Heart right ventricle (tissue), 16 donors: Measurements from ENCODE around the gene RNF148. TPM values are rescaled to one million over a fixed set of nuclear protein-coding genes. Genes with fewer than 3 reads are reported as not detected.

Source experiments
- ATAC-seq, 8 donors: fragments of 200-7000 bp; cut with Tn5 transposase; one replicate each; pipeline ENCODE4 v1.9.1; 2020; ENCODE audit warnings: mild to moderate bottlenecking in 8 of 8, moderate library complexity in 8 of 8, moderate number of reproducible peaks in 1 of 8
- DNase-seq, 2 donors: peaks; one replicate each; pipeline ENCODE4 v3.0.0-alpha.2; 2020
- H3K27ac ChIP-seq, 10 donors: fragments of 200-600 bp; sonication (generic) in 2 of 10; one replicate each; pipeline versions ENCODE4 v1.5.0 to v1.8.0; 2020 to 2022; ENCODE audit warnings: mild to moderate bottlenecking in 3 of 10
- H3K27me3 ChIP-seq, 7 donors: fragments of 200-600 bp; one replicate each; pipeline ENCODE4 v1.8.0; 2021 to 2022; ENCODE audit warnings: mild to moderate bottlenecking in 2 of 7
- H3K36me3 ChIP-seq, 9 donors: fragments of 200-600 bp; sonication (generic) in 1 of 9; one replicate each; pipeline versions ENCODE4 v1.5.0 to v1.8.0; 2020 to 2022; ENCODE audit warnings: mild to moderate bottlenecking in 2 of 9
- H3K4me1 ChIP-seq, 9 donors: fragments of 200-600 bp; sonication (generic) in 1 of 9; one replicate each; pipeline versions ENCODE4 v1.5.0 to v1.8.0; 2020 to 2022; ENCODE audit warnings: mild to moderate bottlenecking in 4 of 9
- H3K4me3 ChIP-seq, 10 donors: fragments of 200-600 bp; sonication (generic) in 2 of 10; one replicate each; pipeline versions ENCODE4 v1.5.0 to v1.8.0; 2020 to 2022; ENCODE audit warnings: mild to moderate bottlenecking in 7 of 10, moderate library complexity in 2 of 10
- H3K9me3 ChIP-seq, 11 donors: fragments of 200-600 bp in 10 of 11; sonication (generic) in 2 of 11; one replicate each; pipeline versions ENCODE4 v1.5.0 to v1.8.0; 2013 to 2022; ENCODE audit warnings: mild to moderate bottlenecking in 2 of 11, control low read depth in 1 of 11, moderate library complexity in 1 of 11
- WGBS, 2 donors: extraction: QIAGEN DNeasy Blood & Tissue Kit; methylation state at CpG; one replicate each; pipeline ENCODE4 v1.1.7; 2013; ENCODE audit warnings: inconsistent platforms in 1 of 2; 5-methylcytosine and 5-hydroxymethylcytosine counted together
- intact Hi-C, 10 donors: fragments of 100-400 bp; cut with DNase I; formaldehyde crosslinking; loops; one replicate each; pipeline versions ENCODE4 v1.11.1 to v1.14.2; 2022
- polyA plus RNA-seq, 2 donors: library from polyadenylated mRNA; stranded (reverse); fragments of 200-250 nt; gene quantifications; one replicate each; pipeline ENCODE4 v1.2.3, GENCODE V29; 2013
- total RNA-seq, 10 donors: library from RNA; stranded (reverse); fragmentation: NEBNext Ultra II Directional in 3 of 10; extraction: Animal tissue kit (Norgen Biotek cat#: 25700) in 3 of 10; gene quantifications; one replicate each; pipeline versions ENCODE4 v1.2.1 to v1.2.4, GENCODE V29; 2021 to 2023
- TF ChIP-seq, protein P1 (sequence below), 9 donors: fragments of 200-600 bp; sonication (generic) in 2 of 9; IDR thresholded peaks; one replicate each; pipeline versions ENCODE4 v1.5.0 to v1.8.0; 2021 to 2022; ENCODE audit warnings: antibody characterized with exemption in 9 of 9, mild to moderate bottlenecking in 5 of 9, moderate library complexity in 1 of 9
- donor health status: Arrhythmogenic right ventricular cardiomyopathy.
- donor health status: ischemic (EF 13 %, LVEDD 7.1; RV severe dilation, severe dysfunction).
- donor health status: healthy with polysubstance abuse.
- donor health status: DM: no; HTN: yes; CAD: no.
- donor health status: DM: no; HTN: no; CAD: no.
- donor health status: ischemic (EF 25% LVEDD 6.9; RV normal size, moderate dysfunction).
- donor health status: ischemic (EF 25% LVEDD 5.7; RV mildly dilated, moderate dysfunction).
- donor health status: healthy.
- donor health status: DM: yes; HTN: yes; CAD: no.
- donor health status: Ischemic cardiomyopathy.
- donor health status: ischemic (EF 35%, LVEDD 5.7; RV mildly dilated, moderate dysfunction).
- donor health status: nonischemic (EF 11% LVEDD 7.7; RV severe dilation, severe dysfunction).
- donor health status: DM: yes; HTN: yes; CAD: no.
- donor health status: PGD.
- donor health status: ischemic (EF 29% LVEDD 5.4; RV normal size, mild dysfunction).
- donor health status: nonischemic (EF 23%, LVEDD 6.1; RV moderate dilation, normal function).

Gene RNF148
- total and polyA plus RNA-seq, 12 donors: 0.03 to 0.49 (median 0.34) TPM; not detected in 5

GRCh38 chr7:122743211-122743610, 40.5 kb upstream of the RNF148 start:
- no peaks in the 10 kb centered on the region for H3K4me1 ChIP-seq
- intact Hi-C loops: no loop called here
- no peaks in the 10 kb centered on the region for H3K36me3 ChIP-seq
- no peaks in the 10 kb centered on the region for H3K9me3 ChIP-seq
- DNase-seq (no peak), ATAC-seq (no peak)
- TF ChIP-seq, protein P1, sequence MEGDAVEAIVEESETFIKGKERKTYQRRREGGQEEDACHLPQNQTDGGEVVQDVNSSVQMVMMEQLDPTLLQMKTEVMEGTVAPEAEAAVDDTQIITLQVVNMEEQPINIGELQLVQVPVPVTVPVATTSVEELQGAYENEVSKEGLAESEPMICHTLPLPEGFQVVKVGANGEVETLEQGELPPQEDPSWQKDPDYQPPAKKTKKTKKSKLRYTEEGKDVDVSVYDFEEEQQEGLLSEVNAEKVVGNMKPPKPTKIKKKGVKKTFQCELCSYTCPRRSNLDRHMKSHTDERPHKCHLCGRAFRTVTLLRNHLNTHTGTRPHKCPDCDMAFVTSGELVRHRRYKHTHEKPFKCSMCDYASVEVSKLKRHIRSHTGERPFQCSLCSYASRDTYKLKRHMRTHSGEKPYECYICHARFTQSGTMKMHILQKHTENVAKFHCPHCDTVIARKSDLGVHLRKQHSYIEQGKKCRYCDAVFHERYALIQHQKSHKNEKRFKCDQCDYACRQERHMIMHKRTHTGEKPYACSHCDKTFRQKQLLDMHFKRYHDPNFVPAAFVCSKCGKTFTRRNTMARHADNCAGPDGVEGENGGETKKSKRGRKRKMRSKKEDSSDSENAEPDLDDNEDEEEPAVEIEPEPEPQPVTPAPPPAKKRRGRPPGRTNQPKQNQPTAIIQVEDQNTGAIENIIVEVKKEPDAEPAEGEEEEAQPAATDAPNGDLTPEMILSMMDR (IDR thresholded peaks at IDR 0.05): no peak
- H3K27me3 ChIP-seq: no peaks in the 10 kb centered on the region
- no peak overlapping the region for H3K4me3 ChIP-seq
- H3K27ac ChIP-seq: no peak overlapping the region

DNA sequence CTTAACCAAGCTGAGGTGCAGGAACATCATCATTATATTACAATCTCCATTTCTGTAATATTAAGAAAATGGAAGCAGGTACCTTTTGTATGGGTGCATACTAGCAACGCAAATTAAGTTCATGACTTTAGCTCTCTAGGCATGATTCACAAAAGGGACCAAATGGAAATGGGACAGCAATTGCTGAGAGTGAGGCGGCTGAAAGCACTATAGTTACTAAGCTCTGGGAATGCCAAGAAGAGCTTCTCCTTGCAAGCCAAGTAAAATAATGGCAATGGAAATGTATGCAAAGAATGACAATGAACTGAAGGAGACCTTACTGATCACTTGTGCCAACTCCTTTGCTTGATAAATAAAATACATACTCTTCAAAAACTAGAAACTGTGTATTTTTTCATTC, 36.2 kb upstream of the RNF148 start:
- Histone ChIP-seq H3K4me1 (no peaks in the 10 kb centered on the region), H3K9me3 (no peaks in the 10 kb centered on the region), H3K4me3 (no peak overlapping the region), H3K27me3 (no peaks in the 10 kb centered on the region), H3K27ac (no peak overlapping the region), H3K36me3 (no peaks in the 10 kb centered on the region)
- WGBS, 2 donors: 78 to 81% methylated on average over 2 of the region's 2 CpGs
- intact Hi-C loops: no loop called here
- ATAC-seq (no peak), DNase-seq (no peak)
- TF ChIP-seq, protein P1 (IDR thresholded peaks at IDR 0.05): no peak

GRCh38 chr7:122736183-122736582, 33.5 kb upstream of the RNF148 start:
- H3K27me3 ChIP-seq: no peaks in the 10 kb centered on the region
- H3K36me3 ChIP-seq: no peaks in the 10 kb centered on the region
- DNase-seq: no peak
- H3K9me3 ChIP-seq: peaks cover 0 to 4% (median 0%) of the 10 kb centered on the region in 11 donors
- ATAC-seq: no peak
- no peaks in the 10 kb centered on the region for H3K4me1 ChIP-seq
- 92 to 93% methylated on average over 1 of the region's 1 CpG for WGBS, 2 donors
- TF ChIP-seq, protein P1 (IDR thresholded peaks at IDR 0.05): no peak
- no peak overlapping the region for H3K4me3 ChIP-seq
- H3K27ac ChIP-seq: no peak overlapping the region
- intact Hi-C loops: no loop called here

DNA sequence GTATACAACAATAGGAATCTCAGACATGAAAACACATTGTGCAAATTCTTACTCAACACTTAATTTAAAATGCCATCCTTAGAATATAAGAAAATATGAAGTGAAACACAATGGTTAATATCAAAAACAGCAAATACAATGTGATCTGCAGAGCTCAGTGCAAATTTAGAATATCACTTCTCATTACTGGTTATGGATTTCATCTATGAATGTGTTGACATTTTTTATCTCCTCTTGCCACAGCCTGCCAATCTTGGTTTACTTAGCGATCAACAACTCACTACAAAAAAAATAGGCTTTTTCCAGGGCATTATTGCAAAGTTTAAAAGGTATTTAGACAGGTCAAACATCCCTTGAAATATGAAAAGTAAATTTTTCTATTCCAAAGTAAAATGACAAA, 25.0 kb upstream of the RNF148 start:
- Histone ChIP-seq H3K4me1 (no peaks in the 10 kb centered on the region), H3K9me3 (peaks cover 0 to 12% (median 0%) of the 10 kb centered on the region in 11 donors), H3K27me3 (no peaks in the 10 kb centered on the region), H3K27ac (no peak overlapping the region), H3K4me3 (no peak overlapping the region), H3K36me3 (no peaks in the 10 kb centered on the region)
- TF ChIP-seq, protein P1 (IDR thresholded peaks at IDR 0.05): no peak
- WGBS, 2 donors: 16 to 47% methylated on average over 1 of the region's 1 CpG
- no peak for DNase-seq
- no peak for ATAC-seq
- intact Hi-C loops: no loop called here

DNA sequence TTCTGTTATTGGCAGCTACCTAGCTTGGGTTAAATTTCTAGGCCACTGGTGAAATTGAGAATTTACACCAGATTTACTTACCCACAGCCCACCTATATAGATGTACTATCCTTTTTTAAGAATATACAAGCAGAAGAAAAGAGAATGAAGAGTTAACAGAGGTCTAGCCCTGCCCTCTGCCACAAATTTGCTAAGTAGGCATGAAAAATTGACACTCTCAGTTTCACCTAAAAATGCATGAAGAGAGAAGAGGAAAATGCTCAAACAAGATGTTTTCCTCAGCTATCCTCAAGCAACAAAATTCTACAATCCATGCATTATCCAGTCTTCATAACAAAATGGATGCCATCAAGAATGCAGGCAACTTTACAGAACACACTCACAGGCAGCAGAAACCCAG, 24.6 kb upstream of the RNF148 start:
- Histone ChIP-seq H3K27me3 (no peaks in the 10 kb centered on the region), H3K36me3 (no peaks in the 10 kb centered on the region), H3K27ac (peak overlapping the region in 1 of 10 donors; percentile 44), H3K9me3 (peaks cover 0 to 12% (median 0%) of the 10 kb centered on the region in 11 donors), H3K4me3 (no peak overlapping the region), H3K4me1 (no peaks in the 10 kb centered on the region)
- intact Hi-C loops: no loop called here
- TF ChIP-seq, protein P1 (IDR thresholded peaks at IDR 0.05): no peak
- DNase-seq (no peak), ATAC-seq (no peak)
